ENCODE results near the gene IL27RA. TPM values are rescaled to one million over a fixed set of nuclear protein-coding genes. Genes with fewer than 3 reads are reported as not detected.

IL27RA gene
- total RNA-seq, 2 donors from 2014 or later = 4.7 to 8.3 TPM

DNA sequence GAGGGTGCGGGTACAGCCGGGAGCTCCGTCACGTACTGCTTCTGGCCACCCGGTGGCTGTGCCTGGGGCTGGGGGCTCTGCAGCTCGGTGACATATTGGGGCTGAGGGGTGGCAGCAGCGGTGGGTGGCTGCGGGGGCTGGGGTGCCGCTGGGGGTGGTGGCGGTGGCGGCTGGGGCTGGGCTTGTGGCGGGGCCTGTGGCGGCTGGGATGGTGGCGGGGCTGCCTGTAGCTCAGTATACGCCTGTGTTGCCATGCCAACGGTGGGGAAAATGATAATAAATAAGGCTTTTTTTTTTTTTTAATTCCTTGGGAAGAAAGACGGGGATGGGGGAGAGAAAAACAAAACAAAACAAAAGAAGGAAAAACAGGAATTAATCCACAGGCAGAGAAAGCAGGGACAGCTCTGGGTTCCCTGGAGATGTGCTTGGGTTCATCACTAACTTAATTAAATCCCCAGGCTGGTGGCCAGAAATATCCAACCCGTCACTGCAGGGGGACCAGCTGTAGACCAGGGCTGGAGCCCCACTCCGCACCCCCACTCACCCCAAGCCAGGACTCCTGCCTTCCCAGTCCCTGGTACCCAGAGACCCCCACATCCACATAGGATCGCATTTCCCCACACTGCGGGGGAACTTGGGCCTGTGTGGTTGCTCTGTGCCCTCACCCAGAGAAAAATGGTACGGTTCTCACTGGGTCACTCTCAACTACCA, 37.8 kb upstream of the IL27RA start:
- TF ChIP-seq POLR2A (IDR thresholded peaks at IDR 0.05) = no peak
- TF ChIP-seq, protein P1, sequence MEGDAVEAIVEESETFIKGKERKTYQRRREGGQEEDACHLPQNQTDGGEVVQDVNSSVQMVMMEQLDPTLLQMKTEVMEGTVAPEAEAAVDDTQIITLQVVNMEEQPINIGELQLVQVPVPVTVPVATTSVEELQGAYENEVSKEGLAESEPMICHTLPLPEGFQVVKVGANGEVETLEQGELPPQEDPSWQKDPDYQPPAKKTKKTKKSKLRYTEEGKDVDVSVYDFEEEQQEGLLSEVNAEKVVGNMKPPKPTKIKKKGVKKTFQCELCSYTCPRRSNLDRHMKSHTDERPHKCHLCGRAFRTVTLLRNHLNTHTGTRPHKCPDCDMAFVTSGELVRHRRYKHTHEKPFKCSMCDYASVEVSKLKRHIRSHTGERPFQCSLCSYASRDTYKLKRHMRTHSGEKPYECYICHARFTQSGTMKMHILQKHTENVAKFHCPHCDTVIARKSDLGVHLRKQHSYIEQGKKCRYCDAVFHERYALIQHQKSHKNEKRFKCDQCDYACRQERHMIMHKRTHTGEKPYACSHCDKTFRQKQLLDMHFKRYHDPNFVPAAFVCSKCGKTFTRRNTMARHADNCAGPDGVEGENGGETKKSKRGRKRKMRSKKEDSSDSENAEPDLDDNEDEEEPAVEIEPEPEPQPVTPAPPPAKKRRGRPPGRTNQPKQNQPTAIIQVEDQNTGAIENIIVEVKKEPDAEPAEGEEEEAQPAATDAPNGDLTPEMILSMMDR (IDR thresholded peaks at IDR 0.05) = no peak
- TF ChIP-seq POLR2AphosphoS5 (IDR thresholded peaks at IDR 0.05) = no peak
- H3K27me3 ChIP-seq (replicated peaks; ENCODE audit: insufficient read depth) = no peaks in the 10 kb centered on the region
- intact Hi-C loops (cut with DNase I) = no loop called here
- H3K4me1 ChIP-seq (replicated peaks) = no peaks in the 10 kb centered on the region
- no peaks in the 10 kb centered on the region for H3K36me3 ChIP-seq
- H3K27ac ChIP-seq = no peak overlapping the region
- WGBS = 91% methylated on average over 22 of the region's 22 CpGs
- H3K9me3 ChIP-seq = no peaks in the 10 kb centered on the region
- no peak overlapping the region for H3K4me3 ChIP-seq
- DNase-seq (ENCODE audit: low spot score) = no peak

DNA sequence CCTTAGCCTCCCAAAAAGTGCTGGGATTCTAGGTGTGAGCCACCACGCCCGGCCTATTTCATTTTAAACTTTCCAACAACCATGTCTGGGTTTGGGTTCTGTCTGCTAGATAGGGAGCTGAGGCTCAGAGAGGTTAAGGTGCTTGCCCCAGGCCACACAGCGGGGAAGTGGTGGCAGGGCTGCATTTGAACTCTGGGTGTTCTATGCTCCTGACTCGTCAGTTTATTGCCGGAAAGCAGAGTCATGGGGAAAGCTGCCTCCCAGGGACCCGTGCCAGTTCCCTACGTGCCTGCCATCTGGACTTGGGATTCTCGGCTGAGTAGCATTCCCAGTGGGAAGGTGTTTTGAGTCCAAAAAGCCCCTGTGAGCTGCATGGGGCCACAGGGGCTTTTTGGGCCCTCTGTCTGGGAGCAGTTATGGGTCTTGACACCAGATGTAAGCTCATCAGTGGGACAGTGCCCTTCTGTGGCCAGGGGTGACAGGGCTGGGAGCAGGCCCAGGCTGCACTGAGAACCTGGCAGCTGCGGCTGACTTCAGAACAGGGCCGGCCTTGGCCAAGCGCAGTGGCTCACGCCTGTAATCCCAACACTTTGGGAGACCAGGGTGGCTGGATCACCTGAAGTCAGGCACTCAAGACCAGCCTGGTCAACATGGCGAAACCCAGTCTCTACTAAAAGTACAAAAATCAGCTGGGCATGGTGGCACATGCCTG, 36.4 kb upstream of the IL27RA start:
- peak overlapping the region in 1 of 2 donors; percentile 12 for H3K27ac ChIP-seq
- 80% methylated on average over 13 of the region's 13 CpGs for WGBS
- TF ChIP-seq, protein P1 (IDR thresholded peaks at IDR 0.05) = no peak
- TF ChIP-seq POLR2A (IDR thresholded peaks at IDR 0.05) (no peak), POLR2AphosphoS5 (IDR thresholded peaks at IDR 0.05) (peak; percentile 19)
- H3K4me1 ChIP-seq (replicated peaks) = no peaks in the 10 kb centered on the region
- H3K9me3 ChIP-seq = no peaks in the 10 kb centered on the region
- no peak overlapping the region for H3K4me3 ChIP-seq
- no peaks in the 10 kb centered on the region for H3K27me3 ChIP-seq (replicated peaks; ENCODE audit: insufficient read depth)
- intact Hi-C loops (cut with DNase I) = no loop called here
- DNase-seq (ENCODE audit: low spot score) = no peak
- H3K36me3 ChIP-seq = no peaks in the 10 kb centered on the region

DNA sequence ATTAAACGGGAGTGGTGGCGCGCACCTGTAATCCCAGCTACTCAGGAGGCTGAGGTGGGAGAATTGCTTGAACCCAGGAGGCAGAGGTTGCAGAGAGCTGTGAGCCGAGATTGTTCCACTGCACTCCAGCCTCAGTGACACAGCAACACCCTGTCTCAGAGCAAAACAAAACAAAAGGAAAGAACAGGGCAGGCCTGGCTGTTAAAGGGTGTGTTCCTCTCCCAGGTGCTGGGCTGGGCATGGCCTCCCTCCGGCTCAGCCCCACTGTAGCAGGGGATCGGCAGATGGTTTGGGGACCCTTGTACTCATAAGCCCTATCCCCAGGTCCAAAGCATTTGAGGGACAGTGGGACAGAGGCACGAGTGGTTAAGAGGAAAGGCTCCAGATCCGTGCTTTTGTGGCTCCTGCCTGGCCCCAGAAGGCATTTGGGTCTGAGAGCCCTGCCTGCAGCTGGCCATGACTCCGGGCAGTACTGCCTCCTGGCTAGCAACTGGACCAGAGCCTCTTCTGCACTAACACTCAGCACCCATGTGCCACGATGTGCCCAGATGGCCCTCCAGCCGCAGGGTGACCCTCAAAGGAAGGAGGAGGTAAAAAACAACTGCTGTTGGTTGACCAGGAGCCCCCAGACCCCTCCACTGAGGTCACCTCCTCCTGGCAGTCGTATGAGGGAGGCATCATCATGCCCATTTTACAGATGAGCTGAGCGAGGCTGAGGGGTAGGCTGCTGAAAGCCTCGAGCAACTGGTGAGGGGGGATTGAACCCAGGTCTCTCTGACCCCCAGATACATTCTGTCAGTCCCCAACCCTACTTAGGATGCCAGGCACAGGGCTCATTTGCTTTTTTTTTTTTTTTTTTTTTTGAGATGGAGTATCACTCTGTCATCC, 35.4 kb upstream of the IL27RA start:
- Histone ChIP-seq H3K27me3 (replicated peaks; ENCODE audit: insufficient read depth) (no peaks in the 10 kb centered on the region), H3K27ac (no peak overlapping the region), H3K4me1 (replicated peaks) (no peaks in the 10 kb centered on the region), H3K36me3 (no peaks in the 10 kb centered on the region), H3K9me3 (no peaks in the 10 kb centered on the region), H3K4me3 (no peak overlapping the region)
- intact Hi-C loops (cut with DNase I) = no loop called here
- TF ChIP-seq, protein P1 (IDR thresholded peaks at IDR 0.05) = no peak
- no peak for TF ChIP-seq POLR2A (IDR thresholded peaks at IDR 0.05)
- no peak for TF ChIP-seq POLR2AphosphoS5 (IDR thresholded peaks at IDR 0.05)
- WGBS = 89% methylated on average over 14 of the region's 14 CpGs
- no peak for DNase-seq (ENCODE audit: low spot score)

DNA sequence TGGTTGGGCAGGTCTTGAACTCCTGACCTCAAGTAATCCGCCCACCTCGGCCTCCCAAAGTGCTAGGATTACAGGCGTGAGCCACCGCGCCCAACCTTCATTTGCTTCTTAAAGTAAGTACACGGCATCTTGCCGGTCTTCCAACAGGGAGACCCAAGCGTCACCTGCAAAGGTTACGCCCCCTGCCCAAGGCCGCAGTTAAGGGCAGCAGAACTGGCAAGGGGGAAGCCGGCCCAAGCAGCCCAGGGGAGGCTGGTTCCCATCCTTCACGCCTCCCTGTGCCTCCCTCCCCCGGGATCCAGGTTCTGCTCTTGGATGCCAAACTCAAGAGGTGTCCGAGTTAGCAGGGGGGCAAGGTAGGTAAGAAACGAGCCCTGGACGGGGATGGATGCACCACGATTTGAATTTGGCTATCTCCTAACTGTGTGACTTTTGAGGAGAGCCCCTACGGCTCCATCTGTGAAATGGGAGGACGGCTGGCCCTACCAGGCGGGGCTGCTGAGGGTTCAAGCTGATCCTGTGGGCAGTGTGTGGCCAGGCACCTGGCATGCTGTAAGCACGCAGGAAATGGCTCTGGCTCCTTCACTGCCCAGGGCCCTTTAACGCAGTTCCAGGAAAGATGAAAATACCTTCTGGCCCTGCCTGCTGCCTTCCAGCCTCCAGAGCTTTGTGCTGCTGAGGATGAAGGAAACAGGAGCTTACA, 34.5 kb upstream of the IL27RA start:
- no peaks in the 10 kb centered on the region for H3K4me1 ChIP-seq (replicated peaks)
- TF ChIP-seq POLR2AphosphoS5 (IDR thresholded peaks at IDR 0.05) = no peak
- no peak for TF ChIP-seq POLR2A (IDR thresholded peaks at IDR 0.05)
- TF ChIP-seq, protein P1 (IDR thresholded peaks at IDR 0.05) = no peak
- intact Hi-C loops (cut with DNase I) = no loop called here
- no peak overlapping the region for H3K27ac ChIP-seq
- no peak overlapping the region for H3K4me3 ChIP-seq
- H3K36me3 ChIP-seq = no peaks in the 10 kb centered on the region
- DNase-seq (ENCODE audit: low spot score) = no peak
- WGBS = 90% methylated on average over 22 of the region's 22 CpGs
- H3K27me3 ChIP-seq (replicated peaks; ENCODE audit: insufficient read depth) = no peaks in the 10 kb centered on the region
- H3K9me3 ChIP-seq = no peaks in the 10 kb centered on the region

Data from prostate gland (tissue), 2 donors.